Measurements from ENCODE around the gene RHAG.

Gene RHAG

DNA sequence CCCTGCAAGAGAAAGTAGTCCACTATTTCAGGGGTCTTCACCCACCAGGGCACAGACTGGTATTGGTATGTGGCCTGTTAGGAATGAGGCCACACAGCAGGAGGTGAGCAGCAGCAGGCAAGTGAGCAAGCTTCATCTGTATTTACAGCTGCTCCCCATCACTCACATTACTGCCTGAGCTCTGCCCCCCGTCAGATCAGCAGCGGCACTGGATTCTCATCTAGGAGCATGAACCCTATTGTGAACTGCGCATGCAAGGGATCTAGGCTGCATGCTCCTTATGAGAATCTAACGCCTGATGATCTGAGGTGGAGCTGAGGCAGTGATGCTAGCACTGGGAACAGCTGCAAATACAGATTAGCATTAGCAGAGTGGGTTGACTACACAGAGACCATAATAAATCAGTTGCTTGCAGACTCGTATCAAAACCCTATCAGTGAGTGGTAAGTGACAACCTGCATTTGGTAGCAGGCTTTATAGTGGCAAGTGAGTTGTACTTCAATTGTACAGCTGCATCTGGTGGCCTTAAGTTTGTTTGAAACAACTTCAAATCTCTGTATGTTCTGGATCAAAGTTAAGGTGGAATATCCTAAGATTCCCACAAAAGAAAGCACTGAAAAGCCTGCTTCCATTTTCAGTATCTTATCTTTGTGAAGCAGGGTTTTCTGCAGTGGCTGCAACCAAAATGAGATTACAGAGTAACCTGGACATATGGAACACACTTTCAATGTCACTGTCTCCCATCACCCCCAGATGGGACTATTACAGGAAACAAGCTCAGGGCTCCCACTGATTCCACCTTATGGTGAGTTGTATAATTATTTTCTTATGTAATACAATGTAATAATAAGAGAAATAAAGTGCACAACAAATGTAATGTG, 73.4 kb downstream of the RHAG start:
- TF ChIP-seq, protein P1, sequence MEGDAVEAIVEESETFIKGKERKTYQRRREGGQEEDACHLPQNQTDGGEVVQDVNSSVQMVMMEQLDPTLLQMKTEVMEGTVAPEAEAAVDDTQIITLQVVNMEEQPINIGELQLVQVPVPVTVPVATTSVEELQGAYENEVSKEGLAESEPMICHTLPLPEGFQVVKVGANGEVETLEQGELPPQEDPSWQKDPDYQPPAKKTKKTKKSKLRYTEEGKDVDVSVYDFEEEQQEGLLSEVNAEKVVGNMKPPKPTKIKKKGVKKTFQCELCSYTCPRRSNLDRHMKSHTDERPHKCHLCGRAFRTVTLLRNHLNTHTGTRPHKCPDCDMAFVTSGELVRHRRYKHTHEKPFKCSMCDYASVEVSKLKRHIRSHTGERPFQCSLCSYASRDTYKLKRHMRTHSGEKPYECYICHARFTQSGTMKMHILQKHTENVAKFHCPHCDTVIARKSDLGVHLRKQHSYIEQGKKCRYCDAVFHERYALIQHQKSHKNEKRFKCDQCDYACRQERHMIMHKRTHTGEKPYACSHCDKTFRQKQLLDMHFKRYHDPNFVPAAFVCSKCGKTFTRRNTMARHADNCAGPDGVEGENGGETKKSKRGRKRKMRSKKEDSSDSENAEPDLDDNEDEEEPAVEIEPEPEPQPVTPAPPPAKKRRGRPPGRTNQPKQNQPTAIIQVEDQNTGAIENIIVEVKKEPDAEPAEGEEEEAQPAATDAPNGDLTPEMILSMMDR (IDR thresholded peaks at IDR 0.05; ENCODE audit: low read length), result no peak
- TF ChIP-seq EZH2phosphoT487 (IDR thresholded peaks at IDR 0.05; ENCODE audit: low read length), result no peak
- no peak for TF ChIP-seq EZH2 (optimal IDR thresholded peaks at IDR 0.05; ENCODE audit: low read depth, low read length)

DNA sequence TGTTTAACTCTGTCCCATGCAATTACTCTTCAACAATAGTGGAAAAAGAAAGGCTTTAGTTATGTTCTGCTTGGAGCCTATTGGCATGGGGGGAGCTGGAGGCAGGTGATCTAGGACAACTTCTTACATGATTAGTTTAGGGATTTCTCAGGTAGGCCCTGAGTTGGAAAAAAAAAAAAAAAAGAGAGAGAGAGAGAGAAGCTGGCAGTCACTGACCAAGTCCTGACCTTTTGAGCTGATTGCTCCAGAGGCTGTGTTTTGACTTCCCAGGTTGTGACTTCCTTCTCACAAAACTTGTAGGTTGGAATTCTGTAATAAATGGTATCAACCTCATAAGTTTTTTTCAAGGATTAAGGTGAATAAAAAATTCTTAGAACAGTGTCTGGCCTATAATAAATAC, 78.4 kb downstream of the RHAG start:
- no peaks in the 10 kb centered on the region for H3K27me3 ChIP-seq (replicated peaks; ENCODE audit: insufficient read depth, low read length)
- no peaks in the 10 kb centered on the region for H3F3A ChIP-seq (ENCODE audit: insufficient read depth, low read length)
- no peak overlapping the region for H3K27ac ChIP-seq (ENCODE audit: low read length)
- no peaks in the 10 kb centered on the region for H3K36me3 ChIP-seq (replicated peaks; ENCODE audit: insufficient read depth, low read length)
- H3K9me3 ChIP-seq (replicated peaks; ENCODE audit: insufficient read depth, low read length), result no peaks in the 10 kb centered on the region
- DNase-seq, result no peak
- H3K4me2 ChIP-seq (ENCODE audit: low read depth, low read length), result no peak overlapping the region
- TF ChIP-seq, protein P1 (IDR thresholded peaks at IDR 0.05; ENCODE audit: low read length), result no peak
- TF ChIP-seq EZH2phosphoT487 (IDR thresholded peaks at IDR 0.05; ENCODE audit: low read length) (no peak), EZH2 (optimal IDR thresholded peaks at IDR 0.05; ENCODE audit: low read depth, low read length) (no peak)
- no peaks in the 10 kb centered on the region for H3K4me1 ChIP-seq (ENCODE audit: low read length)
- H3K4me3 ChIP-seq (ENCODE audit: low read length), result no peak overlapping the region
- no peaks in the 10 kb centered on the region for H4K20me1 ChIP-seq (ENCODE audit: insufficient read depth, low read length)
- no peak overlapping the region for H2AFZ ChIP-seq (ENCODE audit: low read length)
- no peak overlapping the region for H3K9ac ChIP-seq (ENCODE audit: low read length)
- no peaks in the 10 kb centered on the region for H3K79me2 ChIP-seq (ENCODE audit: low read length)
- H3K9me2 ChIP-seq (replicated peaks; ENCODE audit: insufficient read depth, low read length), result no peaks in the 10 kb centered on the region

More for the DNA sequence above, 73.4 kb downstream of the RHAG start:
- no peaks in the 10 kb centered on the region for H3K79me2 ChIP-seq (ENCODE audit: low read length)
- no peak overlapping the region for H2AFZ ChIP-seq (ENCODE audit: low read length)
- H4K20me1 ChIP-seq (ENCODE audit: insufficient read depth, low read length), result no peaks in the 10 kb centered on the region
- no peaks in the 10 kb centered on the region for H3K9me3 ChIP-seq (replicated peaks; ENCODE audit: insufficient read depth, low read length)
- no peaks in the 10 kb centered on the region for H3K4me1 ChIP-seq (ENCODE audit: low read length)
- H3K27ac ChIP-seq (ENCODE audit: low read length), result no peak overlapping the region
- DNase-seq, result no peak
- H3K4me2 ChIP-seq (ENCODE audit: low read depth, low read length), result no peak overlapping the region
- H3K9me2 ChIP-seq (replicated peaks; ENCODE audit: insufficient read depth, low read length), result no peaks in the 10 kb centered on the region
- H3K9ac ChIP-seq (ENCODE audit: low read length), result no peak overlapping the region
- no peak overlapping the region for H3K4me3 ChIP-seq (ENCODE audit: low read length)
- no peaks in the 10 kb centered on the region for H3F3A ChIP-seq (ENCODE audit: insufficient read depth, low read length)
- H3K36me3 ChIP-seq (replicated peaks; ENCODE audit: insufficient read depth, low read length), result no peaks in the 10 kb centered on the region
- H3K27me3 ChIP-seq (replicated peaks; ENCODE audit: insufficient read depth, low read length), result no peaks in the 10 kb centered on the region

DNA sequence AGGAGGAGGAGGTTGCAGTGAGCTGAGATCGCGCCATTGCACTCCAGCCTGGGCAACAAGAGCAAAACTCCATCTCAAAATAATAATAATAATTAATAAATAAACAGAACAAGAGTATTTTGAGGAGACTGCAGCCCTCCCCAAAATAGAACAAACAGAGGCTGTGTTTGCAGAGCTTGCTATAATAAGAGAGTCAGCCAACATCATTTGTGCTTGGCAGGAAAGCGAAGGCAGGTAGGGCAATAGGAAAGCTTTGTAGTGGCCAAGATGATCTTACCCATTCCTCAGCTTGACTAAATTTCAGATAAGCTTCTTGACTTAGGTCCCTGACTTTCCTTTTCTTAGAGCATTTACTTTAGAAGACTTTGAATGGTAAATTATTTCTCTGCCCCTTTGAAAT, 79.5 kb downstream of the RHAG start:
- Histone ChIP-seq H3K4me1 (ENCODE audit: low read length) (no peaks in the 10 kb centered on the region), H3F3A (ENCODE audit: insufficient read depth, low read length) (no peaks in the 10 kb centered on the region), H3K4me2 (ENCODE audit: low read depth, low read length) (no peak overlapping the region), H3K27me3 (replicated peaks; ENCODE audit: insufficient read depth, low read length) (no peaks in the 10 kb centered on the region), H3K27ac (ENCODE audit: low read length) (no peak overlapping the region), H3K36me3 (replicated peaks; ENCODE audit: insufficient read depth, low read length) (no peaks in the 10 kb centered on the region), H3K79me2 (ENCODE audit: low read length) (no peaks in the 10 kb centered on the region), H3K9me3 (replicated peaks; ENCODE audit: insufficient read depth, low read length) (no peaks in the 10 kb centered on the region), H2AFZ (ENCODE audit: low read length) (no peak overlapping the region), H3K9ac (ENCODE audit: low read length) (no peak overlapping the region), H3K4me3 (ENCODE audit: low read length) (no peak overlapping the region), H3K9me2 (replicated peaks; ENCODE audit: insufficient read depth, low read length) (no peaks in the 10 kb centered on the region), H4K20me1 (ENCODE audit: insufficient read depth, low read length) (no peaks in the 10 kb centered on the region)
- DNase-seq, result no peak
- TF ChIP-seq, protein P1 (IDR thresholded peaks at IDR 0.05; ENCODE audit: low read length), result no peak
